ENCODE measurements around the gene CMSS1.
"Not testable (repeated sequence)": the region's sequence is repeated elsewhere in the genome, so short reads cannot be mapped to it uniquely, and the experiment has no call there.

CMSS1 gene

GRCh38 chr3:100221159-100221558 is 403.5 kb downstream of the CMSS1 start:
- POLR2A ChIA-PET = no interaction called here
- TF ChIP-seq SUZ12 (IDR thresholded peaks at IDR 0.05) (no peak), ELF4 (IDR thresholded peaks at IDR 0.05) (no peak), FOXA1 (IDR thresholded peaks at IDR 0.05) (no peak), NFRKB (IDR thresholded peaks at IDR 0.05) (no peak), ARNT (IDR thresholded peaks at IDR 0.05) (no peak), HDGF (IDR thresholded peaks at IDR 0.05; ENCODE audit: borderline replicate concordance) (no peak), CTBP1 (IDR thresholded peaks at IDR 0.05; ENCODE audit: borderline replicate concordance) (no peak), TARDBP (IDR thresholded peaks at IDR 0.05) (no peak), FOXM1 (IDR thresholded peaks at IDR 0.05; ENCODE audit: borderline replicate concordance) (no peak), ZNF384 (IDR thresholded peaks at IDR 0.05) (no peak), PKNOX1 (IDR thresholded peaks at IDR 0.05) (no peak), L3MBTL2 (conservative IDR thresholded peaks at IDR 0.05) (no peak), FOXK2 (IDR thresholded peaks at IDR 0.05) (no peak), BHLHE40 (IDR thresholded peaks at IDR 0.05; ENCODE audit: borderline replicate concordance) (no peak), LEF1 (IDR thresholded peaks at IDR 0.05; ENCODE audit: borderline replicate concordance) (no peak), SP1 (IDR thresholded peaks at IDR 0.05) (no peak)
- DNase-seq (ENCODE audit: extremely low spot score) = no peak

GRCh38 chr3:100225193-100225592 is 407.5 kb downstream of the CMSS1 start:
- TF ChIP-seq ARNT (IDR thresholded peaks at IDR 0.05) = no peak
- TF ChIP-seq FOXM1 (IDR thresholded peaks at IDR 0.05; ENCODE audit: borderline replicate concordance) = no peak
- TF ChIP-seq PKNOX1 (IDR thresholded peaks at IDR 0.05) = no peak
- CTCF ChIA-PET = no interaction called here
- POLR2A ChIA-PET = interaction anchor here (1.2 kb wide), 1 partner anchor 35 kb away, joined by 3 read pairs; the partner anchor contains the start of gene TBC1D23

More at GRCh38 chr3:100221159-100221558, 403.5 kb downstream of the CMSS1 start:
- CTCF ChIA-PET = no interaction called here

GRCh38 chr3:100225883-100226282 is 408.2 kb downstream of the CMSS1 start:
- TF ChIP-seq NFRKB (IDR thresholded peaks at IDR 0.05) (no peak), ZNF384 (IDR thresholded peaks at IDR 0.05) (no peak), LEF1 (IDR thresholded peaks at IDR 0.05; ENCODE audit: borderline replicate concordance) (no peak), TARDBP (IDR thresholded peaks at IDR 0.05) (no peak), SUZ12 (IDR thresholded peaks at IDR 0.05) (no peak), HDGF (IDR thresholded peaks at IDR 0.05; ENCODE audit: borderline replicate concordance) (no peak), ARNT (IDR thresholded peaks at IDR 0.05) (no peak), BHLHE40 (IDR thresholded peaks at IDR 0.05; ENCODE audit: borderline replicate concordance) (no peak), CTBP1 (IDR thresholded peaks at IDR 0.05; ENCODE audit: borderline replicate concordance) (no peak)
- ChIA-PET POLR2A (interaction anchor here (1.2 kb wide), 1 partner anchor 35 kb away, joined by 3 read pairs; the partner anchor contains the start of gene TBC1D23), CTCF (no interaction called here)
- no peak for DNase-seq (ENCODE audit: extremely low spot score)

More at GRCh38 chr3:100225193-100225592, 407.5 kb downstream of the CMSS1 start:
- no peak for DNase-seq (ENCODE audit: extremely low spot score)

- no peak for DNase-seq (ENCODE audit: extremely low spot score)
- TF ChIP-seq ELF4 (IDR thresholded peaks at IDR 0.05) = no peak
- TF ChIP-seq SUZ12 (IDR thresholded peaks at IDR 0.05) = no peak
- TF ChIP-seq TARDBP (IDR thresholded peaks at IDR 0.05) = no peak
- TF ChIP-seq LEF1 (IDR thresholded peaks at IDR 0.05; ENCODE audit: borderline replicate concordance) = no peak
- TF ChIP-seq NFRKB (IDR thresholded peaks at IDR 0.05) = no peak
- TF ChIP-seq CTBP1 (IDR thresholded peaks at IDR 0.05; ENCODE audit: borderline replicate concordance) = no peak
- TF ChIP-seq HDGF (IDR thresholded peaks at IDR 0.05; ENCODE audit: borderline replicate concordance) = no peak
- TF ChIP-seq ARNT (IDR thresholded peaks at IDR 0.05) = no peak
- ChIA-PET CTCF (no interaction called here), POLR2A (no interaction called here)
Measured at GRCh38 chr3:100226712-100227429, 409.2 kb downstream of the CMSS1 start.

- ChIA-PET CTCF (no interaction called here), POLR2A (no interaction called here)
- TF ChIP-seq ZNF384 (IDR thresholded peaks at IDR 0.05) (no peak), ARNT (IDR thresholded peaks at IDR 0.05) (no peak), BHLHE40 (IDR thresholded peaks at IDR 0.05; ENCODE audit: borderline replicate concordance) (no peak), L3MBTL2 (conservative IDR thresholded peaks at IDR 0.05) (no peak), TARDBP (IDR thresholded peaks at IDR 0.05) (no peak), PKNOX1 (IDR thresholded peaks at IDR 0.05) (no peak), FOXM1 (IDR thresholded peaks at IDR 0.05; ENCODE audit: borderline replicate concordance) (no peak), SUZ12 (IDR thresholded peaks at IDR 0.05) (no peak)
- no peak for DNase-seq (ENCODE audit: extremely low spot score)
Measured at GRCh38 chr3:100227511-100227921, 409.9 kb downstream of the CMSS1 start.

- CTCF ChIA-PET = no interaction called here
- DNase-seq (ENCODE audit: extremely low spot score) = no peak
- POLR2A ChIA-PET = no interaction called here
- TF ChIP-seq ARNT (IDR thresholded peaks at IDR 0.05) (no peak), FOXM1 (IDR thresholded peaks at IDR 0.05; ENCODE audit: borderline replicate concordance) (no peak), CTBP1 (IDR thresholded peaks at IDR 0.05; ENCODE audit: borderline replicate concordance) (no peak), SP1 (IDR thresholded peaks at IDR 0.05) (no peak), FOXK2 (IDR thresholded peaks at IDR 0.05) (no peak), PKNOX1 (IDR thresholded peaks at IDR 0.05) (no peak), ELF4 (IDR thresholded peaks at IDR 0.05) (no peak), TARDBP (IDR thresholded peaks at IDR 0.05) (no peak), SUZ12 (IDR thresholded peaks at IDR 0.05) (no peak), HDGF (IDR thresholded peaks at IDR 0.05; ENCODE audit: borderline replicate concordance) (no peak), FOXA1 (IDR thresholded peaks at IDR 0.05) (no peak), LEF1 (IDR thresholded peaks at IDR 0.05; ENCODE audit: borderline replicate concordance) (no peak), BHLHE40 (IDR thresholded peaks at IDR 0.05; ENCODE audit: borderline replicate concordance) (no peak), ZNF384 (IDR thresholded peaks at IDR 0.05) (no peak), NFRKB (IDR thresholded peaks at IDR 0.05) (no peak), L3MBTL2 (conservative IDR thresholded peaks at IDR 0.05) (no peak)
Measured at GRCh38 chr3:100228247-100228646, 410.6 kb downstream of the CMSS1 start.

- DNase-seq (ENCODE audit: extremely low spot score); POLR2A ChIA-PET; CTCF ChIA-PET: not testable (repeated sequence)
Measured at GRCh38 chr3:100229188-100229587, 411.5 kb downstream of the CMSS1 start.
